ENCODE results near the gene HELZ2. TPM values are rescaled to one million over a fixed set of nuclear protein-coding genes. Genes with fewer than 3 reads are reported as not detected.
A peak's percentile ranks its signal among the peaks of the same experiment; 100 is the strongest.

Gene HELZ2
- total and polyA plus RNA-seq, 2 donors (not counting 1 experiment from before 2014, with no cell fraction given), result 3.3 to 47.6 TPM

DNA sequence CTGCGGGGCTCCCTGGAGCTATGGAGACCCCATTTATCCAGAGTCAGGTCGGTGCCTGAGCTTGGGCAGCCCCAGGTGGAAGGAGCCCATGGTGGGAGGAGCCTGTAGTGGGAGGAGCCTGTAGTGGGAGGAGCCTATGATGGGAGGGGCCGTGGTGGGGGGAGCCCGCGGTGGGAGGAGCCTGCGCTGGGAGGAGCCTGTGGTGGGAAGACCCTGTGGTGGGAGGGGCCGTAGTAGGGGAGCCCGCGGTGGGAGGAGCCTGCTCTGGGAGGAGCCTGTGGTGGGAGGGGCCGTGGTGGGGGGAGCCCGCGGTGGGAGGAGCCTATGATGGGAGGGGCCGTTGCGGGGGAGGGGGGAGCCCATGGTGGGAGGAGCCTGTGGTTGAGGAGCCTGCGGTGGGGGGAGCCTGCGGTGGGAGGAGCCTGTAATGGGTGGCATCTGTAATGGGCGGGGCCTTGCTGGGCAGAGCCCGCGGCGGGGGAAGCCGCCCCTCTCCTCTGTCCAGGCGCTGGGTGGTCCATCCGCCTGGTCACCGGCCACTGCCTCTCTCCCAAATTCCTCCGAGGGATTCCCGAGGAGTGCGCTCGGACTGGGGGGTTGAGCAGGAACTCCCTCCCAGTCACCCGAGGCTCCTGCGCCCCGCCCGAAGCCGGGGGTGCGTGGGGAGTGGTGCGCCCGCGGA, 20.6 kb downstream of the HELZ2 start:
- peak; percentile 56 to 88 for DNase-seq (ENCODE audit: low read depth in 2 of 2)
- H3K4me1 ChIP-seq (ENCODE audit: control insufficient read depth, extremely low read depth, insufficient read depth, low read length), result no peaks in the 10 kb centered on the region
- peak overlapping the region; percentile 62 for H3K9ac ChIP-seq (ENCODE audit: insufficient read depth, low read length)
- H3K4me3 ChIP-seq (replicated peaks in 1 of 4; ENCODE audit: control extremely low read depth in 1 of 4, insufficient read depth in 1 of 4, low read depth in 3 of 4, low read length in 4 of 4), result peak overlapping the region; percentile 53 to 68 (median 60)
- H3K9me3 ChIP-seq (ENCODE audit: control insufficient read depth, insufficient read depth, low read depth, low read length), result no peaks in the 10 kb centered on the region
- H3K4me2 ChIP-seq (ENCODE audit: extremely low read depth, insufficient read depth, low read length), result peak overlapping the region; percentile 85
- H3K27ac ChIP-seq (ENCODE audit: insufficient read depth, low read length), result no peak overlapping the region
- H4K20me1 ChIP-seq (ENCODE audit: control insufficient read depth, extremely low read depth, insufficient read depth, low read length), result no peaks in the 10 kb centered on the region
- peak overlapping the region; percentile 23 for H2AFZ ChIP-seq (ENCODE audit: low read length)
- no peaks in the 10 kb centered on the region for H3K79me2 ChIP-seq (ENCODE audit: control insufficient read depth, insufficient read depth, low read length)
- TF ChIP-seq EZH2 (IDR thresholded peaks at IDR 0.05; ENCODE audit: low read length, missing control alignments), result no peak
- TF ChIP-seq, protein P1, sequence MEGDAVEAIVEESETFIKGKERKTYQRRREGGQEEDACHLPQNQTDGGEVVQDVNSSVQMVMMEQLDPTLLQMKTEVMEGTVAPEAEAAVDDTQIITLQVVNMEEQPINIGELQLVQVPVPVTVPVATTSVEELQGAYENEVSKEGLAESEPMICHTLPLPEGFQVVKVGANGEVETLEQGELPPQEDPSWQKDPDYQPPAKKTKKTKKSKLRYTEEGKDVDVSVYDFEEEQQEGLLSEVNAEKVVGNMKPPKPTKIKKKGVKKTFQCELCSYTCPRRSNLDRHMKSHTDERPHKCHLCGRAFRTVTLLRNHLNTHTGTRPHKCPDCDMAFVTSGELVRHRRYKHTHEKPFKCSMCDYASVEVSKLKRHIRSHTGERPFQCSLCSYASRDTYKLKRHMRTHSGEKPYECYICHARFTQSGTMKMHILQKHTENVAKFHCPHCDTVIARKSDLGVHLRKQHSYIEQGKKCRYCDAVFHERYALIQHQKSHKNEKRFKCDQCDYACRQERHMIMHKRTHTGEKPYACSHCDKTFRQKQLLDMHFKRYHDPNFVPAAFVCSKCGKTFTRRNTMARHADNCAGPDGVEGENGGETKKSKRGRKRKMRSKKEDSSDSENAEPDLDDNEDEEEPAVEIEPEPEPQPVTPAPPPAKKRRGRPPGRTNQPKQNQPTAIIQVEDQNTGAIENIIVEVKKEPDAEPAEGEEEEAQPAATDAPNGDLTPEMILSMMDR (conservative IDR thresholded peaks at IDR 0.05 in 1 of 2, IDR thresholded peaks at IDR 0.05 in 1 of 2; ENCODE audit: low read depth in 1 of 2, low read length in 2 of 2), result no peak
- H3K36me3 ChIP-seq (ENCODE audit: control insufficient read depth, insufficient read depth, low read length), result no peaks in the 10 kb centered on the region
- H3K27me3 ChIP-seq (ENCODE audit: control insufficient read depth, insufficient read depth, low read length), result peaks cover 4% of the 10 kb centered on the region

- H3K4me2 ChIP-seq (ENCODE audit: extremely low read depth, insufficient read depth, low read length), result no peak overlapping the region
- H3K79me2 ChIP-seq (ENCODE audit: control insufficient read depth, insufficient read depth, low read length), result no peaks in the 10 kb centered on the region
- H4K20me1 ChIP-seq (ENCODE audit: control insufficient read depth, extremely low read depth, insufficient read depth, low read length), result no peaks in the 10 kb centered on the region
- no peaks in the 10 kb centered on the region for H3K36me3 ChIP-seq (ENCODE audit: control insufficient read depth, insufficient read depth, low read length)
- no peak for DNase-seq (ENCODE audit: low read depth in 2 of 2)
- H3K27ac ChIP-seq (ENCODE audit: insufficient read depth, low read length), result no peak overlapping the region
- H3K4me3 ChIP-seq (replicated peaks in 1 of 4; ENCODE audit: control extremely low read depth in 1 of 4, insufficient read depth in 1 of 4, low read depth in 3 of 4, low read length in 4 of 4), result no peak overlapping the region
- no peak overlapping the region for H3K9ac ChIP-seq (ENCODE audit: insufficient read depth, low read length)
- H3K27me3 ChIP-seq (ENCODE audit: control insufficient read depth, insufficient read depth, low read length), result peaks cover 8% of the 10 kb centered on the region
- H3K9me3 ChIP-seq (ENCODE audit: control insufficient read depth, insufficient read depth, low read depth, low read length), result no peaks in the 10 kb centered on the region
- no peak for TF ChIP-seq EZH2 (IDR thresholded peaks at IDR 0.05; ENCODE audit: low read length, missing control alignments)
- TF ChIP-seq, protein P1 (conservative IDR thresholded peaks at IDR 0.05 in 1 of 2, IDR thresholded peaks at IDR 0.05 in 1 of 2; ENCODE audit: low read depth in 1 of 2, low read length in 2 of 2), result no peak
- H3K4me1 ChIP-seq (ENCODE audit: control insufficient read depth, extremely low read depth, insufficient read depth, low read length), result no peaks in the 10 kb centered on the region
- H2AFZ ChIP-seq (ENCODE audit: low read length), result no peak overlapping the region
Observed at GRCh38 chr20:63552481-63553249, 21.4 kb downstream of the HELZ2 start.

- Histone ChIP-seq H3K27ac (ENCODE audit: insufficient read depth, low read length) (no peak overlapping the region), H3K36me3 (ENCODE audit: control insufficient read depth, insufficient read depth, low read length) (no peaks in the 10 kb centered on the region), H3K79me2 (ENCODE audit: control insufficient read depth, insufficient read depth, low read length) (no peaks in the 10 kb centered on the region), H3K4me2 (ENCODE audit: extremely low read depth, insufficient read depth, low read length) (no peak overlapping the region), H3K4me3 (replicated peaks in 1 of 4; ENCODE audit: control extremely low read depth in 1 of 4, insufficient read depth in 1 of 4, low read depth in 3 of 4, low read length in 4 of 4) (no peak overlapping the region), H3K9ac (ENCODE audit: insufficient read depth, low read length) (no peak overlapping the region), H3K27me3 (ENCODE audit: control insufficient read depth, insufficient read depth, low read length) (peaks cover 11% of the 10 kb centered on the region), H3K4me1 (ENCODE audit: control insufficient read depth, extremely low read depth, insufficient read depth, low read length) (no peaks in the 10 kb centered on the region), H2AFZ (ENCODE audit: low read length) (no peak overlapping the region), H3K9me3 (ENCODE audit: control insufficient read depth, insufficient read depth, low read depth, low read length) (no peaks in the 10 kb centered on the region), H4K20me1 (ENCODE audit: control insufficient read depth, extremely low read depth, insufficient read depth, low read length) (no peaks in the 10 kb centered on the region)
- no peak for TF ChIP-seq EZH2 (IDR thresholded peaks at IDR 0.05; ENCODE audit: low read length, missing control alignments)
- TF ChIP-seq, protein P1 (conservative IDR thresholded peaks at IDR 0.05 in 1 of 2, IDR thresholded peaks at IDR 0.05 in 1 of 2; ENCODE audit: low read depth in 1 of 2, low read length in 2 of 2), result no peak
- DNase-seq (ENCODE audit: low read depth in 2 of 2), result no peak
Observed at GRCh38 chr20:63551068-63551467, 23.0 kb downstream of the HELZ2 start.

All from fibroblast of lung (primary cell).